Stimulated activated CD8-positive, alpha-beta memory T cell treated with anti-CD3 and anti-CD28 coated beads, Interleukin-4, amount 100 ng/mL, for 48 hours (primary cell): ENCODE results near the gene CTNNA3.

Experiments
- DNase-seq: peaks from one replicate; pipeline ENCODE4 v3.0.0-alpha.2; 2020

The CTNNA3 gene

GRCh38 chr10:66999762-67000545, 696.0 kb downstream of the CTNNA3 start:
- no peak for DNase-seq

DNA sequence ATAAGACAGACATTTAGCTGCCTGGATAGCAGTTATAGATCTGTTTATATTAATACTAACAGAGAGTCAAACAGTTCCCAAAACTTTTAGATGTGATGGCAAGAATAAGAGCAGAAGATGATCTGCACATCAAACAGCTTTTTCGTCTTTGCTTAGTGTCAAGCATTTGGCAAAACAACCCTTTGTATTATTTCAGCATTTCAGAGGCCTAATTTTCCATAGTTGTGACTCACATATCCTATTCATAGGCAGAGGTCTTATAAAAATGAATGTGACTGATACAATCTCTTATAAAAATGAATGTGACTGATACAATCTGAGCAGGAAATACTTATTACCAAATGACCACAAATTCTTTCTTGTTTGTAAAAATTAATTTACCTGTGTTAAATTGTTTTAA, 699.0 kb downstream of the CTNNA3 start:
- DNase-seq = no peak

- no peak for DNase-seq
Measured at GRCh38 chr10:66990143-66990830, 705.7 kb downstream of the CTNNA3 start.

DNA sequence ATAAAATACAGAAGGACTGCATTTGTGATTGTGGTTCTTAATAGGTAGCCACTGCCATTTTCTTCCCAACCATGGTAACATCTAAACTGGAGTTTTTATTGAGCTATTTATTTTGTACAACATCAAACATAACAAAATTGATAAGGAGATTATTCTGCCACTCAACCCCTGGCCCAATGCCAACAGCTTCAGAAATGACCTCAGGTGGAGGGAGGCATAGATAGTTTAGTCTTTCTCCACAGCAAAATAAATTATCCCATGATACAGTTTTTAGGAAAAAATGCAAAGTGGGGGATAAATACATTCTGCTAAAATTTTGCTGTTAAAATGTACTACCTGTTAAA, 712.5 kb downstream of the CTNNA3 start:
- DNase-seq = no peak

- DNase-seq = no peak
Measured at GRCh38 chr10:66982792-66983474, 713.1 kb downstream of the CTNNA3 start.

GRCh38 chr10:66982053-66982420, 714.0 kb downstream of the CTNNA3 start:
- DNase-seq = no peak

GRCh38 chr10:66981361-66982052, 714.5 kb downstream of the CTNNA3 start:
- no peak for DNase-seq

DNA sequence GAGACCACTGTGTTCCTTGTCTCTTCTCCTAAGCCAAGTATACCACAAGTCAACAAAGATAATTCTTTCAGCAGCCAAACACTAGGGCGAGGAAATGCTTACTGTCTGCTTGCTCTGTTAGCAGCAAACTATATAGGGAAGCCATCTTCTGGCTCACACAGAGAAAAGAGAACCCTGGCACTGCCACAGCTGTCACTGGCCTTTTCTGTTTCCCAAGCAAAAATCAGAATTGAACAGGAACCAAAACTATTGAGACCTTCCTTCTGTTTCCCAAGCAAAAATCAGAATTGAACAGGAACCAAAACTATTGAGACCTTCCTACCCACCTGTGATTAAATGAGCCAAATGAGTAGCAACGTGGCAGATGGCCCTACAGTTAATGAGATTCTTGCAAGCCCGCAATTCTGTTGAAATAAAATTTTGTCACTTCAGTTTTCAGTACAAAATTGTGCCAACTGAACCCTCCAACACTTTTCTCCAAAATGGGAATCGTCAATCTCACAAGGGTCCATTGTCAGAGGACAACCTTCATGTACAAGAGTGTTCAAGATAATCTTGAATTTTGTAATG, 715.7 kb downstream of the CTNNA3 start:
- no peak for DNase-seq

DNA sequence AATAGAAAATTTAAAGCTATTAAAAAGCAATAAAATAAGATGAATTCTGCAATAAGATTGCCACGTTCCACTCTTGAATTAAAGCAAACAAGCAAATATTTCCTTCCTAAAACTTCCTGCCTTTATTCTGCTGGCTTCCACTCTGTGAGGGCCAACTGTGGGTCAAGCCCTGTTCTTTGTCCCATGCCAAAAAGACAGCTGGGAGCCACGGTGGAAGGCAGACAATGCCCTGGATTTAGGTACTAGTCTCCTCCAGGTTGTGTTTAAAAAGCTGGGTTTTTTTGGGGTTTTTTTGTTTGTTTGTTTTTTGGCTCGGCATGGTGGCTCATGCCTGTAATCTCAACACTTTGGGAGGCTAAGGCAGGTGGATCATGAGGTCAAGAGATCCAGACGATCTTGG, 731.0 kb downstream of the CTNNA3 start:
- DNase-seq = no peak

GRCh38 chr10:66958466-66958865, 737.5 kb downstream of the CTNNA3 start:
- no peak for DNase-seq

DNA sequence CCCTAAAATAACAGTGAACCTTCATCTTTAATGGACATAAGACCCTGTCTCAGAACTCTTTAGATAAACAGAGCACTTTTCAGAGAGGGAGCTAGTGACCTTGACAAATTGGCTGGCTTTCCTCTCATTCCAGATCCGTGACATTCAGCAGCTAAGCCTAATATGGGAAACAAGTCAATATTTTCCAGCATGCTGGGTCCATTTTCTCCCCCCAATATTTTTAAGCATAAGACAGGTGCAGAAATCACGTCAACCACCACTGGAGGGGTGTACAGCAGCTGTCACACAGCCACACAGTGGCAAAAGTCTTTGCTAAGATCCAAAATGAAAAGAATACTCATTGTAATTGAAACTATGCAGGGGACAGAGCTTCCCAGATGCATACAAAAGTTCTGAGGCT, 744.1 kb downstream of the CTNNA3 start:
- DNase-seq = no peak

DNA sequence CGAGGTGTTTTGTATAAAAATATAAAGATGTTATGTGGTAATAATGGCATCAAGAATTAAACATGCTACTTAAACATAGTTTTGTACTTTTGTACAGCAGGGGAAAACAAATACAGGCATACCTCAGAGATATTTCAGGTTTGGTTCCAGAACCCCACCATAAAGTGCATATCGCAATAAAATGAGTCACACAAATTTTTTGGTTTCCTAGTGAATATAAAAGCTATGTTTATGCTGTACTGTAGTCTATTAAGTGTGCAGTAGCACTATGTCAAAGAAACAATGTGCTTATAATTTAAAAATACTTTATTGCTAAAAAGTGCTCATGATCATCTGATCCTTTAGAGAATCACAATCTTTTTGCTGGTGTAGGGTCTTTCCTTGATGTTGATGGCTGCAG, 752.4 kb downstream of the CTNNA3 start:
- DNase-seq = no peak

- DNase-seq = no peak
Measured at GRCh38 chr10:66942407-66942806, 753.6 kb downstream of the CTNNA3 start.

- no peak for DNase-seq
Measured at GRCh38 chr10:66941491-66941890, 754.5 kb downstream of the CTNNA3 start.

GRCh38 chr10:66940965-66941364, 755.0 kb downstream of the CTNNA3 start:
- no peak for DNase-seq

GRCh38 chr10:66934711-66935110, 761.3 kb downstream of the CTNNA3 start:
- DNase-seq = no peak

DNA sequence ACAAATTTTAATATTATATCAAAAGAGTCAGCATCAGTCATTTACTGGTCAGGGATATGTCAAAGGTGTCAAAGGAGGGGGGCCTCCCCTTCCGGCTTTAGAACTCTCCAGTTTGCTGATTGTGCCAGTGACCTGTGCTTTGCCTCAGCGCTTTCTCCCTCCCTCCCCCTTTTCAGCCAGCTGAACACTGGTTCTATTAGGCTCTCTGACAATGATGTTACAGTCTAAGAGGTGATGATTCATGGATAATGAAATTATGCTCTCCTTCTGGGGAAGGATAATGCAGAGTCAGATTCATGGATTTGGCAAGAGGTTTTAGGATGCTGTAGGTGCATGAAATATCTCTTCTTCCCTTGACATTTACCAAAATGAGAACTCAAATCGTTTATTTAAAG, 764.0 kb downstream of the CTNNA3 start:
- DNase-seq = no peak

GRCh38 chr10:66931340-66931948, 764.6 kb downstream of the CTNNA3 start:
- no peak for DNase-seq

GRCh38 chr10:66929375-66929774, 766.6 kb downstream of the CTNNA3 start:
- DNase-seq = no peak

GRCh38 chr10:66928776-66929175, 767.2 kb downstream of the CTNNA3 start:
- no peak for DNase-seq

DNA sequence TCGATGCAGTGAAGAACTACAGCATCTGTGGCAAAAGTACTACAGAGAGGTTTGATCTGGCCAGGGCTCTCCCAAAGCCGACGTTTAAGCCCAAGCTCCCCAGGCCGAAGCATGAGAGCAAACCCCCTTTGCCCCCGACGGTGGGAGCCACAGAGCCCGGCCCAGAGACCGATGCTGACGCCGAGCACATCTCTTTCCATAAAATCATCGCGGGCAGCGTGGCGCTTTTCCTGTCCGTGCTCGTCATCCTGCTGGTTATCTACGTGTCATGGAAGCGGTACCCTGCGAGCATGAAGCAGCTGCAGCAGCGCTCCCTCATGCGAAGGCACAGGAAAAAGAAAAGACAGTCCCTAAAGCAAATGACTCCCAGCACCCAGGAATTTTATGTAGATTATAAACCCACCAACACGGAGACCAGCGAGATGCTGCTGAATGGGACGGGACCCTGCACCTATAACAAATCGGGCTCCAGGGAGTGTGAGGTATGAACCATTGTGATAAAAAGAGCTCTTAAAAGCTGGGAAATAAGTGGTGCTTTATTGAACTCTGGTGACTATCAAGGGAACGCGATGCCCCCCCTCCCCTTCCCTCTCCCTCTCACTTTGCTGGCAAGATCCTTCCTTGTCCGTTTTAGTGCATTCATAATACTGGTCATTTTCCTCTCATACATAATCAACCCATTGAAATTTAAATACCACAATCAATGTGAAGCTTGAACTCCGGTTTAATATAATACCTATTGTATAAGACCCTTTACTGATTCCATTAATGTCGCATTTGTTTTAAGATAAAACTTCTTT, 767.8 kb downstream of the CTNNA3 start:
- no peak for DNase-seq
